ENCODE results near the gene PRRC1. TPM values are rescaled to one million over a fixed set of nuclear protein-coding genes. Genes with fewer than 3 reads are reported as not detected.

Gene PRRC1
- total RNA-seq, result 10 to 100 TPM; 34.1 to 60.9 (median 46.3) TPM

GRCh38 chr5:127517480-127518318 is at the start of gene PRRC1:
TSS of gene PRRC1 (plus strand) at chr5:127517640. CDS start at chr5:127523480, 5,840 bp downstream.
- TF ChIP-seq CTCF (IDR thresholded peaks at IDR 0.05) (no peak), POLR2A (IDR thresholded peaks at IDR 0.05) (peak; percentile 69 to 80)
- peak; percentile 77 to 91 (median 91) for DNase-seq

GRCh38 chr5:127471211-127471610 is 46.2 kb upstream of the PRRC1 start:
- Histone ChIP-seq H3K4me3 (no peak overlapping the region), H3K9me3 (no peaks in the 10 kb centered on the region), H3K4me1 (no peaks in the 10 kb centered on the region), H3K36me3 (no peaks in the 10 kb centered on the region), H3K27me3 (no peaks in the 10 kb centered on the region), H3K27ac (no peak overlapping the region)
- no peak for TF ChIP-seq POLR2A (IDR thresholded peaks at IDR 0.05)
- TF ChIP-seq CTCF (IDR thresholded peaks at IDR 0.05), result no peak
- DNase-seq, result no peak

More at GRCh38 chr5:127517480-127518318, at the start of gene PRRC1:
- Histone ChIP-seq H3K27me3 (no peaks in the 10 kb centered on the region), H3K9me3 (peaks cover 0 to 7% (median 0%) of the 10 kb centered on the region in 4 donors), H3K4me1 (peaks cover 0 to 15% (median 0%) of the 10 kb centered on the region in 4 donors), H3K27ac (peak within 1 kb of the TSS; percentile 81 to 93 (median 86)), H3K4me3 (peak within 1 kb of the TSS; percentile 81 to 99 (median 94)), H3K36me3 (no peaks in the 10 kb centered on the region)

- Histone ChIP-seq H3K27ac (no peak overlapping the region), H3K9me3 (no peaks in the 10 kb centered on the region), H3K4me1 (no peaks in the 10 kb centered on the region), H3K36me3 (no peaks in the 10 kb centered on the region), H3K4me3 (no peak overlapping the region), H3K27me3 (no peaks in the 10 kb centered on the region)
- TF ChIP-seq CTCF (IDR thresholded peaks at IDR 0.05) (no peak), POLR2A (IDR thresholded peaks at IDR 0.05) (no peak)
- no peak for DNase-seq
These were observed 44.7 kb upstream of the PRRC1 start for GRCh38 chr5:127472700-127473099.

- no peak overlapping the region for H3K27ac ChIP-seq
- TF ChIP-seq POLR2A (IDR thresholded peaks at IDR 0.05), result no peak
- TF ChIP-seq CTCF (IDR thresholded peaks at IDR 0.05), result no peak
- no peaks in the 10 kb centered on the region for H3K9me3 ChIP-seq
- no peak overlapping the region for H3K4me3 ChIP-seq
- no peak for DNase-seq
- H3K4me1 ChIP-seq, result peaks cover 0 to 4% (median 0%) of the 10 kb centered on the region in 4 donors
- H3K36me3 ChIP-seq, result no peaks in the 10 kb centered on the region
- no peaks in the 10 kb centered on the region for H3K27me3 ChIP-seq
These were observed 31.0 kb upstream of the PRRC1 start for GRCh38 chr5:127486471-127486870.

GRCh38 chr5:127492854-127493738 is 24.3 kb upstream of the PRRC1 start:
- no peak overlapping the region for H3K4me3 ChIP-seq
- no peaks in the 10 kb centered on the region for H3K9me3 ChIP-seq
- DNase-seq, result no peak
- H3K27ac ChIP-seq, result no peak overlapping the region
- H3K27me3 ChIP-seq, result no peaks in the 10 kb centered on the region
- H3K36me3 ChIP-seq, result no peaks in the 10 kb centered on the region
- H3K4me1 ChIP-seq, result peaks cover 0 to 5% (median 0%) of the 10 kb centered on the region in 4 donors
- no peak for TF ChIP-seq POLR2A (IDR thresholded peaks at IDR 0.05)
- TF ChIP-seq CTCF (IDR thresholded peaks at IDR 0.05), result peak; percentile 19 to 94 (median 80)

Measured in Peyer's patch (tissue), 4 donors.